ENCODE measurements around the gene STRA8.

Gene STRA8

GRCh38 chr7:135233570-135233969, at the start of gene STRA8:
TSS of gene STRA8 (plus strand) at chr7:135233838. CDS start at chr7:135240525, 6,687 bp downstream.
- no peak for DNase-seq (ENCODE audit: low read depth)

- DNase-seq (ENCODE audit: low read depth), result no peak
Observed at GRCh38 chr7:135184254-135184841, 49.3 kb upstream of the STRA8 start.

GRCh38 chr7:135185471-135186260, 48.0 kb upstream of the STRA8 start:
- no peak for DNase-seq (ENCODE audit: low read depth)

GRCh38 chr7:135186261-135186540, 47.4 kb upstream of the STRA8 start:
- DNase-seq (ENCODE audit: low read depth), result no peak

GRCh38 chr7:135186841-135187253, 46.8 kb upstream of the STRA8 start:
- DNase-seq (ENCODE audit: low read depth), result no peak

- no peak for DNase-seq (ENCODE audit: low read depth)
Observed at GRCh38 chr7:135188298-135188984, 45.2 kb upstream of the STRA8 start.

- no peak for DNase-seq (ENCODE audit: low read depth)
Observed at GRCh38 chr7:135189221-135189662, 44.4 kb upstream of the STRA8 start.

GRCh38 chr7:135189961-135190360, 43.7 kb upstream of the STRA8 start:
- no peak for DNase-seq (ENCODE audit: low read depth)

GRCh38 chr7:135190703-135191102, 42.9 kb upstream of the STRA8 start:
- no peak for DNase-seq (ENCODE audit: low read depth)

- no peak for DNase-seq (ENCODE audit: low read depth)
Observed at GRCh38 chr7:135192914-135193536, 40.6 kb upstream of the STRA8 start.

GRCh38 chr7:135193615-135194081, 40.0 kb upstream of the STRA8 start:
- DNase-seq (ENCODE audit: low read depth), result no peak

- DNase-seq (ENCODE audit: low read depth), result no peak
Observed at GRCh38 chr7:135194494-135195095, 39.0 kb upstream of the STRA8 start.

GRCh38 chr7:135195156-135195555, 38.5 kb upstream of the STRA8 start:
- DNase-seq (ENCODE audit: low read depth), result no peak

- no peak for DNase-seq (ENCODE audit: low read depth)
Observed at GRCh38 chr7:135195968-135196629, 37.5 kb upstream of the STRA8 start.

GRCh38 chr7:135197343-135197742, 36.3 kb upstream of the STRA8 start:
- no peak for DNase-seq (ENCODE audit: low read depth)

GRCh38 chr7:135197906-135198655, 35.6 kb upstream of the STRA8 start:
- DNase-seq (ENCODE audit: low read depth), result no peak

GRCh38 chr7:135199439-135199838, 34.2 kb upstream of the STRA8 start:
- DNase-seq (ENCODE audit: low read depth), result no peak

- no peak for DNase-seq (ENCODE audit: low read depth)
Observed at GRCh38 chr7:135200821-135201331, 32.8 kb upstream of the STRA8 start.

GRCh38 chr7:135201350-135201749, 32.3 kb upstream of the STRA8 start:
- no peak for DNase-seq (ENCODE audit: low read depth)

GRCh38 chr7:135204341-135204749, 29.3 kb upstream of the STRA8 start:
- no peak for DNase-seq (ENCODE audit: low read depth)

- DNase-seq (ENCODE audit: low read depth), result no peak
Observed at GRCh38 chr7:135204876-135205275, 28.8 kb upstream of the STRA8 start.
